Activated T-helper 1 cell treated with anti-CD3 and anti-CD28 coated beads, Interleukin-2, amount 50 U/mL, for 16 hours (primary cell): ENCODE results near the gene CKAP5.

Experiments
- DNase-seq, 2 donors: peaks; one replicate each; pipeline ENCODE4 v3.0.0-alpha.2; 2020; ENCODE audit warnings: low read depth in 1 of 2, low spot score in 1 of 2

CKAP5 gene

DNA sequence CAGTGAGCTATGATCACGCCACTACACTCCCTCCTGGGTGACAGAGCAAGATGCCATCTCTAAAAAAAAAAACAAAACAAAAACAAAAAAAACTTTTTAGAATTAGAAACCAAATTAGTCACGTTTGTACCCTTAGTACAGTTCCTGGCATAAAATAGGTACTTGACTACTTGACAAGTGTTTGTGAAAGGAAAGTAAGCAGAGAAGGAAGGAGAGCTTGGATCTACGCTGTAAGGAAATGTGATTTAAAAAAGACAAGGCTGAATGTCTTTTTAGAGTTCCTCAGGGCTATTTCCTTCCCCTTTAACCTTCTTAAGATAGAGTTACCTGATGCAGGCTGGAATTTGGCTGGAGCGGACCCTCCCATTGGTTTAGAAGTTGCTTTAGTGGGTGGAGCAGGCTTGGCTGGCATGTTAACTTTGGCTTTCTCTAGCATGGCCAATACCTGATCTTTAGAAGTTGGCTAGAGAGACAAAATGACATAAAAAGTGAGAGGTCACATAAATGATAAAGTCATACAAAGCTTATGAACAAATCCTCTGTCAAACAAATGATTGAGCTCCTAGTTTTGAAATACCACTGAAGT is 76.4 kb downstream of the CKAP5 start:
- DNase-seq = no peak

- DNase-seq = no peak
Measured at GRCh38 chr11:46766656-46767055, 79.4 kb downstream of the CKAP5 start.

- DNase-seq = no peak
Measured at GRCh38 chr11:46762248-46762647, 83.8 kb downstream of the CKAP5 start.

- no peak for DNase-seq
Measured at GRCh38 chr11:46761807-46762206, 84.3 kb downstream of the CKAP5 start.

GRCh38 chr11:46760429-46761128 is 85.5 kb downstream of the CKAP5 start:
- no peak for DNase-seq

GRCh38 chr11:46759196-46759595 is 86.9 kb downstream of the CKAP5 start:
- no peak for DNase-seq

DNA sequence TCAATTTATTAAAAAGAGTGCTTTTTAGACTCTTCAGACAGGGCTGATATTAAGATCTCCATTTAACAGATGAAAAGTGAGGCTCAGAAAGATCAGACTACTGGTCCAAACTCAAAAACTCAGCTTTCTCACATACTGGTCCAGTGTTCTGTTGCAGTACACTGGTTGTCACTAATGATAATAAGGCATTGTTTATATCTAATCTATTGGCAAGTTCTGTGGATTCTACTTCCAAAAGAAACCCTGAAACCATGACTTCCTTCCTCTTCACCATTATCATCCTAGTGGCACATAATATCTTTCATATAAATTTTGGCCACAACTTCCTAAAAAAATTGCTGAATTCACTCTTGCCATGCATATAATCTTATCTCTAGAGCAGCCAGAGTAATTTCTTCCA is 90.1 kb downstream of the CKAP5 start:
- DNase-seq = no peak

GRCh38 chr11:46747150-46747549 is 98.9 kb downstream of the CKAP5 start:
- no peak for DNase-seq

- no peak for DNase-seq
Measured at GRCh38 chr11:46745995-46746394, 100.1 kb downstream of the CKAP5 start.

DNA sequence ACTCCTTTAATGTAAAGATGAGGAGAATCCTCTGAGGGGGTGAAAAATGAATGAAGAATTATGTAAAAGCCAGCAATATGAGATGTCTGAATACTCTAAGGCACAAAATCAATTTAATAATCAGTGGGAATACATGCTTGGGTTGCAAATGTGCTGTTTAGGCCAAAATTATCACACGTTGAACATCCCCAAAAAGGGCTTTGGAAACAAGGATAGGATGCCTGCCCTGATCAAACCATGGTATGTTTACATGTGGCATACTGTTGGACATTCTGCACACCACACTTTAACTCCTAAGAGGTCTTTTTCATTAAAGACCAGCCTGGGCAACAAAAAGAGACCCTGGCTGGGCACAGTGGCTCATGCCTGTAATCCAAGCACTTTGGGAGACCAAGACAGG is 100.8 kb downstream of the CKAP5 start:
- no peak for DNase-seq

GRCh38 chr11:46743693-46744339 is 102.3 kb downstream of the CKAP5 start:
- DNase-seq = no peak

GRCh38 chr11:46743043-46743442 is 103.0 kb downstream of the CKAP5 start:
- DNase-seq = no peak

DNA sequence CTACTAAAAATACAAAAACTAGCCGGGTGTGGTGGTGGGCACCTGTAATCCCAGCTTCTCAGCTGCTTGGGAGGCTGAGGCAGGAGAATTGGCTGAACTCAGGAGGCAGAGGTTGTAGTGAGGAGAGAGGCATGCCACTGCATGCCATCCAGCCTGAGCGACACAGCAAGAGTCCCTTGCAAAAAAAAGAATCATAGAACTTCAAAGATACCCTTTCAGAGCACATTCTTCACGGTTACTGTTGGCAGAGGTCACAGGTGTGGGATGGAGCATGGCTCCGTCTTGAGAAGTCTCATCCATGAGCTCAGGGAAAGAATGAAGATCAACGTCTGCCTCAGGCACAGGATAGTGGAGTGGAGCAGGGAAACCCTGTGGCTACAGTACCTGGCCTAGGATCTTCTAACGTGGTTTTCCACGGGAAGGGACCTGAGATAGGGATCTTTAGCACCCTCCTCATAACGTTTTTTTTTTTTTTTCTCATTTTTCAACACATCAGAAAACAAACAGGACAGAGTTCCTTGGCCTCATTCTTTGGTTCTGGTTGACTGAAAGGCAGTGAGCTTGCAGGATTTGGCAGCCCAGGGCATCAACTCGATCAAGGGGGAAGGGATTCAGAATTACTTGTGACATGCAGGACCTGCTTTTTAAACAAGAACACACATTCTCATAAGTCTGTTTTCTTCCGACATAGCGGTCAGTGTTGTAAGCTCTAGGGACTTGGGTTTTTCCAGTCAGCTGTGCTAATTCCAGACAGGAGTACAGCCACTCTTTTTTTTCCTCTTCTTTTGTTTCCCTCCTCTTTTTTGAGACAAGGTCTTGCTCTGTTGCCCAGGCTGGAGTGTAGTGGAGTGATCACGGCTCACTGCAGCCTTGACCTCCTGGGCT is 104.2 kb downstream of the CKAP5 start:
- DNase-seq = no peak

DNA sequence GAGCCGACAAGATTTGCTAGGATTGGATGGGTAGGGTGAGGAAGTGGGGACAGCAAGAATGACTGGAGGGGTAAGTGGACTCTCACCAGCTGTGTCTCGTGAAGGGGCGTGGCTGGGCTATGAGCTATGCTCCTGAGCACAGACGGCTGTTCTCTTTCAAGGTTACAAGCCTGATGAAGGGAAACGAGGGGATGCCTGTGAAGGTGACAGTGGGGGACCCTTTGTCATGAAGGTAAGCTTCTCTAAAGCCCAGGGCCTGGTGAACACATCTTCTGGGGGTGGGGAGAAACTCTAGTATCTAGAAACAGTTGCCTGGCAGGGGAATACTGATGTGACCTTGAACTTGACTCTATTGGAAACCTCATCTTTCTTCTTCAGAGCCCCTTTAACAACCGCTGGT is 107.2 kb downstream of the CKAP5 start:
- DNase-seq = no peak

DNA sequence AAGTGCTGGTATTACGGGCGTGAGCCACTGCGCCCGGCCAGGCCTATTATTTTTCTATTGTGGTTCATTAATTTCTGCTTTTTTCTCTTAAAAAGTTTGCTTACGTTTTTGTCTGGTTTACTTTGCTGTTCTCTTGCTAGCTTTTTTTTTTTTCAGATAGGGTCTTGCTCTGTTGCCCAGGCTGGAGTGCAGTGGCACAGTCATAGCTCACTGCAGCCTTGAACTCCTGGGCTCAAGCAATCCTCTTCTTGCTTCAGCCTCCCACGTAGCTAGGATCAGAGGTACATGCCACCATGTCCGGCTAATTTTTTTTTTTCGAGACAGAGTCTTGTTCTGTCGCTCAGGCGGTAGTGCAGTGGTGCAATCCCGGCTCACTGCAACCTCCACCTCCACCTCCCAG is 108.4 kb downstream of the CKAP5 start:
- DNase-seq = no peak

DNA sequence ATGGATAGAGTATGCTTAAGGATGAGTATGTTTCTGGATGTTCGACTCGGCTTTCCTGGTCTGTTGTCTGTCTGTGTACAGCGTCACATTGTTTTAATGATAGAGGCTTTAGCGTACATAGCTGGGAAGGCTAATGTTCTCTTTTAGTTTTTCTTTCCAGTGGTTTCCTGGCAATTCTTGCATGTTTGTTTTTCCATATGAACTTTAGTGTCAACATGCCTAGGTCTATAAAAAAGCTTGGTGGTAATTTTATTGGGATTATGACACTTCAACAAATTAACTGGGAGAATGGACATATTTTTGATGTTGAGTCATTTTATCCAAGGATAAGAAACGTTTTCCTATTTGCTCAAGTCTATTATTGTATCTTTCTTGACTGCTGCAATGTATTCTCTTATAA is 109.5 kb downstream of the CKAP5 start:
- DNase-seq = no peak

GRCh38 chr11:46736146-46736545 is 109.9 kb downstream of the CKAP5 start:
- DNase-seq = no peak

GRCh38 chr11:46733234-46733633 is 112.8 kb downstream of the CKAP5 start:
- DNase-seq = no peak

GRCh38 chr11:46731545-46731944 is 114.5 kb downstream of the CKAP5 start:
- no peak for DNase-seq

DNA sequence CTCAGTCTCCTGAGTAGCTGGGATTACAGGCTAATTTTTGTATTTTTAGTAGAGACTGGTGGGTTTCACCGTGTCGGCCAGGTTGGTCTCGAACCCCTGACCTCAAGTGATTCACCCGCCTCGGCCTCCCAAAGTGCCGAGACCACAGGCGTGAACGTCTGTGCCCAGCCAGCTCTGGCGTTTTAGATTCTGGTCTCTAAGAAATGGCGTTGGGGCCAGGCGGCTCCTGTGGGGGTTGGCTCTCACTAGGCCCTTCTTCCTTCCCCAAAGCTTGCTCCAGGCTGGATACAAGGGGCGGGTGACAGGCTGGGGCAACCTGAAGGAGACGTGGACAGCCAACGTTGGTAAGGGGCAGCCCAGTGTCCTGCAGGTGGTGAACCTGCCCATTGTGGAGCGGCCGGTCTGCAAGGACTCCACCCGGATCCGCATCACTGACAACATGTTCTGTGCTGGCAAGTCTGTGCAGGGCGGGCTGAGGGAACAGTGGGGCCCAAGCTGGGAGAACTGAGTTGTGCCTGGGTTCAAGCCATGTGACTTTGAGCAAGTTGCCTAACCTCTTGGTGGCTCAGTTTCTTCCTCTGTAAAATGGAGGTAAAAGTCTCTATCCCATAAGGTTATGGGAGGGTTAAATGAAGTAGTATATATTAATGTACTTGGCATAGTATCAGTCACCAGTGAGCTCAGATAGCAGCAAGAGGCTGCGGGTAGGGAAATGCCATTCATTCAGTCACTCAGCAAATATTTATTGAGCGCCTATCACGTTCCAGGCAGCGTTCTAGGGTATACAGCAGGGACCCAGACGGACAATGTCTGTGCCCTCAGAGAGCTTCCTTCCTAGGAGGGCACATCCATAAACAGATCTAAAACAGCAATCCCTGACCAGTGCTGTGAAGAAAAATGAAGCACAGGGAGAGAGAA is 116.7 kb downstream of the CKAP5 start:
- no peak for DNase-seq

- DNase-seq = no peak
Measured at GRCh38 chr11:46728659-46729040, 117.4 kb downstream of the CKAP5 start.
